ENCODE results near the gene NAA16. TPM values are rescaled to one million over a fixed set of nuclear protein-coding genes. Genes with fewer than 3 reads are reported as not detected.

The NAA16 gene
- total RNA-seq, 1 experiment from 2014 or later = 27.2 TPM

DNA sequence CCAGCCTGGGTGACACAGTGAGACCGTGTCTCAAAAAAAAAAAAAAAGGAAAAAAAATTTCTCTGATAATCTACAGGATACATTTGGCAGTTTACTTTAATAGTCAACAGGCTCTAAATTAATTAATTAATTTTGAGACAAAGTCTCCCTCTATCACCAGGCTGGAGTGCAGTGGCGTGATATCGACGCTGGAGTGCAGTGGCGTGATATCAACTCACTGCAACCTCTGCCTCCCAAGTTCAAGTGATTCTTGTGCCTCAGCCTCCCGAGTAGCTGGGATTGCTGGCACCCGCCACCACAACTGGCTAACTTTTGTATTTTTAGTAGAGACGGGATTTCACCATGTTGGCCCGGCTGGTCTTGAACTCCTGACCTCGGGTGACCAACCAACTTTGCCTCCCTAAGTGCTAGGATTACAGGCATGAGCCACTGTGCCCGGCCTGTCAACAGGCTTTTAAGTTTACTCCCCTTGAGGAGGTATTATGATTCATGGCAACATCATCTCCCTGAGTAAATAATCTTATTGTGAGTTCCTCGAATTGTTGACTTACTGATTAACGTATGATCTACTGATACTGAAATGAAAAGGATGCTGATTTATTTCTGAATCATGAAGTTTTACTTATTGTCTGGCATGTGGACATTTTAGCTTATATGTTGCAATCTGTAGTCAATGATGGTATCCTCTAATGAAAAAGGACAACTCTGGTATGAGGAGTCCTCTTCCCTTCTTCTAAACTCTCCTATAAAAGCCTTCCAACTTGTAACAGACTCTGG lies 26.4 kb upstream of the NAA16 start:
- POLR2A ChIA-PET (ENCODE audit: low non-redundant PET) = no interaction called here
- CTCF ChIA-PET = interaction anchor here (0.6 kb wide), 1 partner anchor 62 kb away, joined by 5 read pairs; no protein-coding TSS in a partner anchor
- no peak overlapping the region for H3K27ac ChIP-seq (ENCODE audit: low read depth, low read length, poor library complexity, severe bottlenecking)

DNA sequence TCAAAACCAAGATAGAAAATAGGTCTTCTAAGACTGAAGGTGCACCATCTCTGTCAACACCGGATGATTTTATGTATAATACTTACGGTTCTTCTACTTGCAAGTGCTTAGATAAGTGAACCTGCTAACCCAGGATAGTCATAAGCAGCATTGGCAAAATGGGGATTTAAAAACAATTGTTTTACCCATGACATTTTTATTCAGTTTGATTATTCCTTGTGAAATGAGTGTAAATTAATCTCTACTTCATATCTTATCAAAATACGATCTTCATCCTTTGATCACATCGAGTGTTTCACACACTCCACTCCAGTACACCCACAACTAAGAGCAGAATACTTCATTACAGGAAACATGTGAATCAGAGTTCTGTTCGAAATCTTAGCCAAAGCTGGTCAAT lies 24.7 kb upstream of the NAA16 start:
- POLR2A ChIA-PET (ENCODE audit: low non-redundant PET) = no interaction called here
- CTCF ChIA-PET = no interaction called here
- TF ChIP-seq EZH2 (IDR thresholded peaks at IDR 0.05; ENCODE audit: borderline replicate concordance, low read depth, low read length, poor library complexity, severe bottlenecking) = no peak
- TF ChIP-seq, protein P1, sequence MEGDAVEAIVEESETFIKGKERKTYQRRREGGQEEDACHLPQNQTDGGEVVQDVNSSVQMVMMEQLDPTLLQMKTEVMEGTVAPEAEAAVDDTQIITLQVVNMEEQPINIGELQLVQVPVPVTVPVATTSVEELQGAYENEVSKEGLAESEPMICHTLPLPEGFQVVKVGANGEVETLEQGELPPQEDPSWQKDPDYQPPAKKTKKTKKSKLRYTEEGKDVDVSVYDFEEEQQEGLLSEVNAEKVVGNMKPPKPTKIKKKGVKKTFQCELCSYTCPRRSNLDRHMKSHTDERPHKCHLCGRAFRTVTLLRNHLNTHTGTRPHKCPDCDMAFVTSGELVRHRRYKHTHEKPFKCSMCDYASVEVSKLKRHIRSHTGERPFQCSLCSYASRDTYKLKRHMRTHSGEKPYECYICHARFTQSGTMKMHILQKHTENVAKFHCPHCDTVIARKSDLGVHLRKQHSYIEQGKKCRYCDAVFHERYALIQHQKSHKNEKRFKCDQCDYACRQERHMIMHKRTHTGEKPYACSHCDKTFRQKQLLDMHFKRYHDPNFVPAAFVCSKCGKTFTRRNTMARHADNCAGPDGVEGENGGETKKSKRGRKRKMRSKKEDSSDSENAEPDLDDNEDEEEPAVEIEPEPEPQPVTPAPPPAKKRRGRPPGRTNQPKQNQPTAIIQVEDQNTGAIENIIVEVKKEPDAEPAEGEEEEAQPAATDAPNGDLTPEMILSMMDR (conservative IDR thresholded peaks at IDR 0.05; ENCODE audit: low read depth, low read length) = no peak
- no TSS peak for BruUV-seq (replicated peaks)
- no peak overlapping the region for H3K4me3 ChIP-seq (ENCODE audit: low read depth, low read length, poor library complexity, severe bottlenecking)
- H3K36me3 ChIP-seq (ENCODE audit: insufficient read depth, low read length, poor library complexity, severe bottlenecking) = no peaks in the 10 kb centered on the region
- no peaks in the 10 kb centered on the region for H3K9me3 ChIP-seq (ENCODE audit: low read depth, low read length, poor library complexity, severe bottlenecking)
- H3K4me1 ChIP-seq (ENCODE audit: insufficient read depth, low read length, poor library complexity, severe bottlenecking) = no peaks in the 10 kb centered on the region
- no peak for DNase-seq (ENCODE audit: low spot score)
- no peak overlapping the region for H3K27ac ChIP-seq (ENCODE audit: low read depth, low read length, poor library complexity, severe bottlenecking)
- H3K27me3 ChIP-seq (replicated peaks; ENCODE audit: insufficient read depth, low read depth, low read length, poor library complexity) = no peaks in the 10 kb centered on the region
- intact Hi-C loops (cut with micrococcal nuclease; ENCODE audit: unreplicated experiment) = no loop called here

More for the DNA sequence above, 26.4 kb upstream of the NAA16 start:
- H3K9me3 ChIP-seq (ENCODE audit: low read depth, low read length, poor library complexity, severe bottlenecking) = no peaks in the 10 kb centered on the region
- DNase-seq (ENCODE audit: low spot score) = no peak
- no peaks in the 10 kb centered on the region for H3K36me3 ChIP-seq (ENCODE audit: insufficient read depth, low read length, poor library complexity, severe bottlenecking)
- H3K4me1 ChIP-seq (ENCODE audit: insufficient read depth, low read length, poor library complexity, severe bottlenecking) = no peaks in the 10 kb centered on the region
- no TSS peak for BruUV-seq (replicated peaks)
- intact Hi-C loops (cut with micrococcal nuclease; ENCODE audit: unreplicated experiment) = no loop called here
- no peak for TF ChIP-seq EZH2 (IDR thresholded peaks at IDR 0.05; ENCODE audit: borderline replicate concordance, low read depth, low read length, poor library complexity, severe bottlenecking)
- H3K4me3 ChIP-seq (ENCODE audit: low read depth, low read length, poor library complexity, severe bottlenecking) = no peak overlapping the region
- peaks cover 3% of the 10 kb centered on the region for H3K27me3 ChIP-seq (replicated peaks; ENCODE audit: insufficient read depth, low read depth, low read length, poor library complexity)

DNA sequence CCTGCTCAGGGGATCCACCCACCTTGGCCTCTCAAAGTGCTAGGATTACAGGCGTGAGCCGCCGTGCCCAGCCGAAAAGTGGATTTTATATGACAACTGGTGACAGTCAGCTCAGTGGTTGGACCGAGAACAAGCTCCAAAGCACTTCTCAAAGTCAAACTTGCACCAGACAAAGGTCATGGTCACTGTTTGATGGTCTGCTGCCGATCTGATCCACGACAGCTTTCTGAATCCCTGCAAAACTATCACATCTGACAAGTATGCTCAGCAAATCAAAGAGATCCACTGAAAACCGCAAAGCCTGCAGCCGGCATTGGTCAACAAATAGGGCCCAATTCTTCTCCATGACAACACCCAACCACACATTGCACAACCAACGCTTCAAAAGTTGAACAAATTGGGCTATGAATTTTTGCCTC lies 21.6 kb upstream of the NAA16 start:
- Histone ChIP-seq H3K36me3 (ENCODE audit: insufficient read depth, low read length, poor library complexity, severe bottlenecking) (no peaks in the 10 kb centered on the region), H3K4me3 (ENCODE audit: low read depth, low read length, poor library complexity, severe bottlenecking) (no peak overlapping the region), H3K27me3 (replicated peaks; ENCODE audit: insufficient read depth, low read depth, low read length, poor library complexity) (peaks cover 3% of the 10 kb centered on the region), H3K9me3 (ENCODE audit: low read depth, low read length, poor library complexity, severe bottlenecking) (no peaks in the 10 kb centered on the region), H3K4me1 (ENCODE audit: insufficient read depth, low read length, poor library complexity, severe bottlenecking) (no peaks in the 10 kb centered on the region), H3K27ac (ENCODE audit: low read depth, low read length, poor library complexity, severe bottlenecking) (no peak overlapping the region)
- ChIA-PET CTCF (no interaction called here), POLR2A (ENCODE audit: low non-redundant PET) (no interaction called here)
- TF ChIP-seq, protein P1 (conservative IDR thresholded peaks at IDR 0.05; ENCODE audit: low read depth, low read length) = no peak
- no peak for TF ChIP-seq EZH2 (IDR thresholded peaks at IDR 0.05; ENCODE audit: borderline replicate concordance, low read depth, low read length, poor library complexity, severe bottlenecking)
- no peak for DNase-seq (ENCODE audit: low spot score)
- intact Hi-C loops (cut with micrococcal nuclease; ENCODE audit: unreplicated experiment) = no loop called here
- BruUV-seq (replicated peaks) = no TSS peak

DNA sequence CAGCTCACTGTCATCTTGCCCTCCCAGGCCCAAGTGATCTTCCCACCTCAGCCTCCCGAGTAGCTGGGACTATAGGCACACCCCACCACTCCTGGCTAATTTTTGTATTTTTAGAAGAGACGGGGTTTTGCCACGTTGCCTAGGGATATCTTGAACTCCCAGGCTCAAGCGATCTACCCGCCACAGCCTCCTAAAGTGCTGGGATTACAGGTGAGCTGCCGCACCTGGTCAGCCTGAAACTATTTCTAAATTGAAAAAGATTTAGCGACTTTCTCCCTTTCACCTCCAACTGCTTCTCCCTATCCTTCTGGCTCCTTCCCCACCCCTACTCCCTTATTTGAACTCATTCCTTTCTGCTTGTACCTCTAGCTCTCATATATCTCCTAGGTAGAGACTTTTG lies 19.8 kb upstream of the NAA16 start:
- Histone ChIP-seq H3K4me3 (ENCODE audit: low read depth, low read length, poor library complexity, severe bottlenecking) (no peak overlapping the region), H3K27ac (ENCODE audit: low read depth, low read length, poor library complexity, severe bottlenecking) (no peak overlapping the region), H3K4me1 (ENCODE audit: insufficient read depth, low read length, poor library complexity, severe bottlenecking) (no peaks in the 10 kb centered on the region), H3K9me3 (ENCODE audit: low read depth, low read length, poor library complexity, severe bottlenecking) (no peaks in the 10 kb centered on the region), H3K36me3 (ENCODE audit: insufficient read depth, low read length, poor library complexity, severe bottlenecking) (no peaks in the 10 kb centered on the region), H3K27me3 (replicated peaks; ENCODE audit: insufficient read depth, low read depth, low read length, poor library complexity) (peaks cover 7% of the 10 kb centered on the region)
- ChIA-PET CTCF (no interaction called here), POLR2A (ENCODE audit: low non-redundant PET) (no interaction called here)
- BruUV-seq (replicated peaks) = no TSS peak
- intact Hi-C loops (cut with micrococcal nuclease; ENCODE audit: unreplicated experiment) = no loop called here
- no peak for DNase-seq (ENCODE audit: low spot score)
- no peak for TF ChIP-seq EZH2 (IDR thresholded peaks at IDR 0.05; ENCODE audit: borderline replicate concordance, low read depth, low read length, poor library complexity, severe bottlenecking)
- TF ChIP-seq, protein P1 (conservative IDR thresholded peaks at IDR 0.05; ENCODE audit: low read depth, low read length) = no peak
